HG03103 (cell line): Measurements from ENCODE around the gene BUB3.

Experiments used
- ATAC-seq: cut with Tn5 transposase; IDR thresholded peaks from one replicate; pipeline ENCODE4 v1.9.1; 2021; ENCODE audit warnings: low read depth; ENCODE audit not compliant: unreplicated experiment

BUB3 gene

DNA sequence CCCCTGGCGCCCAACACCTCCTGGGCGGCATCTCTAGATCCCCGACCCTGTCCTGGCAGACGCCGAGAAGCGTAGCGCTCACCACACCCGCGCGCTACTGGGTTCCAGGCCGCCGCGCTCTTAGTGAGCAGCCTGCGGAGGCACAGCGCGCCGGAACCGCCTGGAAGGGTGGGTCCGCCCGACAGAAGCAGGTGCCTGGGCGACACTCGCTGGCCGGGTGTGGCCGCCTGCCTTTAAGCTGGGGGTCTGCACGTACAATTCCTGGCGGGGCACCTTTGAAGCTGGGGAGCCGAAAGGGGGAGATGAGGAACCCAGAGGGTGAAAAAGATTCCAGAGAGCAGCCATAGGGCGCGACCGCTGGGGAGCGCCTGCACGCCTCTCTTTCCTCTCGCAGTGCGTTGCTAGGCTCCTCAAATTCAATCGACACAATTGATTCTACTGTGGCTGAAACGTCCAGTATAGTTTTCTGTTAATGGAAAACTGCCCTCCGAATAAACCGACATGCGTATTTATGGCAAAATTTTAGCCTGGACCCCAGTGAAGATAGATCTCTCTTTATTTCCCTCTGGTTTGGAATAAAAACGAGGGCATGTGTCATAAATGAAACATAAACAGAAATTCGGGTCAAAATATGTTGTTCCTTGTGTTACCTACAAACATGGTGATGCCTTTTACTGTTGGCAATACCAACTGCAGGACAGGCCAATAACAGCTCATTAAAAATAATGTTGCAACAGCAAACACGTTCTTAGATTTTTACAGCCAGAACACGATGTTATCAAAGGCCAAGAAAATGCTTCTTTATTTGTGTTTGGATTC lies 13.8 kb upstream of the BUB3 start:
- ATAC-seq = no peak

DNA sequence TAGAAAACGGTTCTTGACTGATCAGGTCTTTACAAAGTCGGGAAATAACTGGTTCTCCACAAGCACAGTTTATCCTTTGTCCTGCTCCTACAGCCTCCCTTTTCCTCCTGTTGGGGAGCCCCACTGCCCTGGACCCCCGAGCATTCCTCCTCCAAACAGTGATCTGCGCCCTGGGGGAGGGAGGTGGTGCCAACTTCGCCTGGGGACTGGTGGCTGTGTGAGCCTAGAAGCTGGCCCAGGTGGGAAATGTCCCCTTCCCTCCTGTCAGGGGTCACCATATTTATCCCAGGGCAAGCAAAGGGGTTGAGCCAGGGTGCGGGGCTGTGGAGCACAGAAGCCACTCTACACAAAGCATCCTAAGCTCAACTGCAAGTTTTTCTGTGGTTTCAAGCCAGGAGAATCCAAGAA lies 13.2 kb upstream of the BUB3 start:
- no peak for ATAC-seq

DNA sequence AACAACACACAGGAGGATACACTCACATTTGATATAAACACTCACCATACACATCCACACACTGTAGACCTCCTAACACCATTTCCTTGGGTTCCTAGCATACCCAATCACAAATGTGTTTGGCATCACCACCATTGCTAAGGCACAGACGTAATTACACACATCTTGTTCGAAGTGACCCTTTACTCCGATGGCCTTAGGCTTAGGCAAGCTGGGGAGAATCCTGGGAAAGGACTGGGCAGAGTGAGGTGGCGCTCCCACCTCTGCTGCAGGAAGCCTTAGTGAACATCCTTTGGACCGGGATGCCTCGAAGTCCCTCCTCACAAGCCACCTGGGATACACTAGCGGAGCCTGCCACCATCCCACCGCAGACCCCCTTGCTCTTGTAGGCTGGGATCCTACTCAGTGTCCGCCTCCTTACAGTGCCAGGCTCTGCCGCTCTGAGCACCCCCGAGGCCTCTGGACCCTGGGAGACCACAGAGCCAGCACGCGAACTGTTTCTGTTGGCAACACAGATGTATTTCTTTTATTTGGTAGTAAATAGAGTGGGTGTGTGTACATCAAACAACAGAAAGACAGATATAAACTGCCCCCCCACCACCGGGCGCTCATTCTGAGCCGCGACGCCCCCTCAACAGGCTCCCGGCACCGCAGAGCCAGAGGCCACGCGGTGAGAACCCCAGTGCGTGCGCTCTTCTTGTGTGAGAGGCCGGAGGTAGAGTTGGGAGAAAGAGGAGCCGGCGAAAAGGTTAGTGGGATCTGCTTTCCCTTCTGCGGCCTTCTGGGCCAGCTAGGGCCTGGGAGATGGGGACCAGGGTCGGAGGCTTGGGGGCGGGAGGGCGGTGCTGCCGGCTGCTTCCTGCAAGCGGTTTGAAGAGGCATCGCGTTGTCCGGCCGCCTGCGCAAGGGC lies 12.2 kb upstream of the BUB3 start:
- ATAC-seq = no peak

DNA sequence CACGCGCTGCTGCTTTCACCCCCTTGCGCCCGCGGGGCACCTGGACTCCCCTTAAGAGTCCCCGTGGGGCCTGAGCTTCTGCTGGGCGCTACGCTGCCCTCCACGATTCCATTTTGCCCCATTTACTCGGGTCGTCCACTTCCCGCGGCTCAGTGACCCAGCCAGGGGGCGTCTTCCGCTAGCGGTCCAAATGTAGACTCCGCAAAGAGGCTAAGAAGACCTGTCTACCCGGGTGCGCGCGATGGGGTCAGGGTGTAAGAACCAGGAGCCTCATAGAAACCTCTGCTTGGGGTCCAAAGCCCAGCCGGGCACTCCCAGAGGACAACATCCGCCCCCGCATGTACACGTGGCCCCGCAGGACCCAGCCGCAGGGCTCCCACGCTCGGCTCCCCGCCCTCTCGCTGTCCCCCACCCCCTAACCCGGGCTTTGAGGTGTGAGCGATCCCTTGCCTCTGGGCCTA lies 11.5 kb upstream of the BUB3 start:
- ATAC-seq = no peak

DNA sequence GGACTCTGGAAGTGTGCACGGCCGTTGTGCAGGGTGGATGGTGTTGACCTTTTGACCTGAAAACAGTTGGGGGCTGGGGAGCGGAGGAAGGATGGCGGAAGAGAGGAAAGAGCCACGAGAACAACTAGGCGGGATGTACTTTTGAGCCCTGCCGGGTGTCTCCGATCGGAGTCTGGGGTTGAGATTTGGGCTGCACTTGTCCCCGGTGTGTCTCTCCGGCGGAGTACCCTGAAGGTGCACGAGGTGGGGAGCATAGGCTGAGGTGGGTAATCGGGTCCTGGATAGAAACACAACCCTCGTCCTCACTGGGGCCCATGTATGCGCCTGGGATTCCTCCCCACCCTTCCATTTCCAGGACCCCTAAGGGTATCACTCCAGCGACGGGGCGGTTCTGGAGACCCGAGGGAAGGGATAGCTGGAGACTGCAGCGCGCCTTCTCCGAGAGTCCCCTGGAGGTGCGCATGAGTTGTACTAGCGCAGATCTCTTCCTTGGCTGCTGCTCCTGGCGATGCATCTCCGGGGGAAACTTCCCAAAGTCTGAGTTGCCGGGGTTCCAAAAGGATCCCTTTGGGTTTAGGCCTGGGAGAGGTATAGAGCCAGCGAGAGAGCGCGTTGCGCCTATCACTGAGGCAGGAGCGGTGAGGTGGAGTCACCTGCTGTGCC lies 10.9 kb upstream of the BUB3 start:
- ATAC-seq = no peak

- no peak for ATAC-seq
Measured at GRCh38 chr10:123143825-123144168, 10.4 kb upstream of the BUB3 start.

DNA sequence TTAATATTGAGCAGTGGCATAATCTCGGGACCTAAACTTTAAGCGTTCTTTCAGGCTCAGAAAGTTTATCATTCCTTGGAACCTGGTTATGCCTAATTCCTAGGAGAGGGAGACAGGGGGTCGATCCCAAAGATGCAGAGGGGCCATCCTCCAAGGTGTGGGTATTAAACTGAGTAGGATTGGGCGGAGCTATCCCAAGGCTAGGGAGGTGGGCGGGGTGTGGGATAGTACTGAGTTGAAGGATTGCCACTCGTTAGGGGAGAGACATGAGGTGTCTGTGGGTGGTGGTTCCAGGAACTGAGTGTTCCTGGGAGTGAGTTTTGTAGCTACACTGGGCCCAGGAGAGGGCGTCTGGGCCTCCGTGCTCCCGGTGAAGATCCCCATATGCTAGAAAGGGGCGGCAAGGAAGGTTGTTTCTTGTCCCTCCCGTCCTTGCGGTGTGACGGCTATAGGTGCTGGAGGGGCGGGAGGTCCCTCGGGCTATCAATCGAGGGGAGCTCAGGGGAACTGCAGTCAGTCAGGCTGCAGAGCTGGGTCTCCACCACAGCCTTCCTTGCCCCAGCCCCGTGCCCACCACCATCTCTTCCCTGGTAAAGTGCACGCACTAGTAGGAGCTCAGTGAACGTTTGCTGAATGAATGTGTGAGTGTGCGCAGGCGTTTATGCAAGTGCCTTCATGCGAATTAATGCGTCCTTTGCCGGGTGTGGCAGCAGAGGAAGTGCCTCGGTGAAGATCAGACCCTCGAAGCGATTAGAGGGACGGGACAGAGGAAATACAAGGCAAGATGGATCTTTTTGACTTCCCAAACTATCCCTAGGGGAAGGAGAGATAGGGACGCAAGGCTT lies 9.3 kb upstream of the BUB3 start:
- no peak for ATAC-seq

DNA sequence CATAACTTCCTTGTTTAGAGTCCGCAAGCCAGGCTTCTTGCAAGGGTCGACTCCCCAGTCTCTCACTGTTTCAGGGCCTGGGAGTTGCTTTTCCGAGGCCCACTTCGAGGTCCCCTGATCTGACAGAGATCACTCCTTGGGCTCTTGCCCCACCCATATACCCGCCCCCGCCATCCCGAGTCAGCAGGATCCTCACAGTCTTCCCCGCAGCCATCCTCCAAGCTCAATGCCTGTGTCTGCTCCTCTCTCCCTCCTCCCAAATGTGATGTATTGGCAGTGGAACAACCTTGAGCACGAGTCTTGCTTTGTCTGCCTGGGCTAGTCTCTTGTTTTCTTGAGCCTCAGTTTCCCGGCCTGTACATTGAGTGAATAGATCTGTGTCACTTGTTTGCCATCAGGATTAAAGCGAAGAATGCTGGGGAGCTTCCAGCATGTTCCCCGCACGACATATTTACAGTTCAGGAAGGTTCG lies 8.6 kb upstream of the BUB3 start:
- no peak for ATAC-seq

GRCh38 chr10:123146013-123146893 lies 7.9 kb upstream of the BUB3 start:
- no peak for ATAC-seq

GRCh38 chr10:123146894-123147634 lies 7.1 kb upstream of the BUB3 start:
- no peak for ATAC-seq

GRCh38 chr10:123147635-123148413 lies 6.4 kb upstream of the BUB3 start, which contains the start of gene HMX2:
Gene HMX2, plus strand, starts transcription at chr10:123148136. Its CDS starts 243 bp downstream, at chr10:123148379.
- peak; percentile 36 for ATAC-seq

- no peak for ATAC-seq
Measured at GRCh38 chr10:123148414-123149161, 5.6 kb upstream of the BUB3 start.

DNA sequence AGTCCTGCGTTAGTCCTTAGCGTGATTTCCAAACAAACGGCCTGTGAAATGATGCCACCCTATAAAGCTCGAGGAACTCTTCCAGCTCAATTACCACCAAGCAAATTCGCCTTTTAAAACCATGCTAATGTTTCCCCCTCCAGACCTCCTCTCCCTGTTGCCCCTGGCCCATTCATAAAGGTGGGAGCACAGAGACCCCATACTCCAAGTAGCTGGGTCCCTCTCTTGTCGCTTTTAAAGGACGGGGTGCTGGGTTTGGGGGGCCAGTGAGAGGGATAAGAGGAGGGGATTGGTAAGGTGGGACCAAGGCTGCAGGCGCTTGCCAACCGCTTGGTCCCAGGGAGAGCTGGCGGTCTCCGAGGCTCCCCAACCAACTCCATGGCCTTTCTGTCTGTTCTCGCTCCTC lies 5.0 kb upstream of the BUB3 start:
- no peak for ATAC-seq

DNA sequence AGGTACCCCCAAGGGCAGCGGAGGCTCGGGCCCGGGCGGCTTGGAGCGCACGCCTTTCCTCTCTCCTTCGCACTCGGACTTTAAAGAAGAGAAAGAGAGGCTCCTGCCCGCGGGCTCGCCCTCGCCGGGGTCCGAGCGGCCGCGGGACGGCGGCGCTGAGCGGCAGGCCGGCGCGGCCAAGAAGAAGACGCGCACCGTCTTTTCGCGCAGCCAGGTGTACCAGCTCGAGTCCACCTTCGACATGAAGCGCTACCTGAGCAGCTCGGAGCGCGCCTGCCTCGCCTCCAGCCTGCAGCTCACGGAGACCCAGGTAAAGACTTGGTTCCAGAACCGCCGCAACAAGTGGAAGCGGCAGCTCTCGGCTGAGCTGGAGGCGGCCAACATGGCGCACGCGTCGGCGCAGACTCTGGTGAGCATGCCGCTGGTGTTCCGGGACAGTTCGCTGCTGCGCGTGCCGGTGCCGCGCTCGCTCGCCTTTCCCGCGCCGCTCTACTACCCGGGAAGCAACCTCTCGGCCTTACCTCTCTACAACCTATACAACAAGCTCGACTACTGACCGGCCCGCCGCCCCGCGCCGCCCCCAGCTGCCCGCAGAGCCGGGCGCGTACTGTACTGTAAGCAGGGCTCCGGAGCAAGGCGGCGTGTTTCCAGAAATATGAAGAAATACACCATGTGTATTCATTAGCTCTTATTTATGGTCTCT lies 4.5 kb upstream of the BUB3 start:
- no peak for ATAC-seq

DNA sequence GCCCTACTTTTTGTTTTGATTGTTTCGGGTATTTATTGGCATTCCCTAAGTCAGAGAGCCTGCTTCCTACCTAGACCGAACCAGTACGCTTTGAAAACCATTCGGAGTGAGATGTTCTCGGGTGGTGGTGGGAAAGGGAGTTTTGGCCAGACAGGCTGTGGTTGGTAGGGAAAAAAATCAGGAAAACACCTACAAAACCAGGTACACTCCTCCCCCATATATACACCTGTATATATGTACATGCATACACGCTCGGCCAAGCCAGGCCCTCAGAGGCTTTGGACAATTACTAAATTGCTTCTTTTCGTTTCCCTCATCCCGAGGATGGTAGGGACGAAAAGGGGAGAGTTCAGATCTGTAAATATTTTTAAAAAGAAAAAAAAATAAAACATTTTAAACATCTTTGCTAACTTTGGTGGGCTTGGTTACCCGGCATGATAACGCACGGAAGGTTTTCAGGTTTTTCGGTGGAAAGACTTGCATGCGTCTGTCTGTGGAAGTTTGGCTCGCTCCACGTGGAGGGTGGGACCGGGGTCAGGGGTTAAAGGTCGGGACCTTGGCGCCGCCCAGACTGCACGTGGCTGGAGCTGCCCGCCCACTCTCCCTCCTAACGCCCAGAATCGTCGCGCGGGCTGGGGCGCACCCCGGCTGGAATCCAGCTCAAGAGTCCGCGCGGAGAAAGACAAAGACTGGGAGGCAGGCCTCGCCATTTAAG lies 3.8 kb upstream of the BUB3 start:
- ATAC-seq = no peak
